Upper lobe of left lung (tissue), 6 donors: Measurements from ENCODE around the gene ADAMTSL3. TPM values are rescaled to one million over a fixed set of nuclear protein-coding genes. Genes with fewer than 3 reads are reported as not detected.
A peak's percentile ranks its signal among the peaks of the same experiment; 100 is the strongest.

Experiments used
- ATAC-seq, 2 donors: fragments of 200-7000 bp; cut with Tn5 transposase; one replicate each; pipeline ENCODE4 v1.9.1; 2022; ENCODE audit warnings: mild to moderate bottlenecking in 2 of 2, moderate library complexity in 2 of 2; ENCODE audit not compliant: low FRiP score in 2 of 2
- DNase-seq, 2 donors: peaks; one replicate each; pipeline ENCODE4 v3.0.0-alpha.2; 2019 to 2020
- H3K27ac ChIP-seq, 4 donors: fragments of 200-600 bp; sonication (generic); one replicate each; pipeline ENCODE4 v1.5.1; 2016 to 2019
- H3K27me3 ChIP-seq, 4 donors: fragments of 200-600 bp; sonication (generic); one replicate each; pipeline ENCODE4 v1.5.1; 2017 to 2019
- H3K36me3 ChIP-seq, 4 donors: fragments of 200-600 bp; sonication (generic); one replicate each; pipeline ENCODE4 v1.5.1; 2016 to 2019
- H3K4me1 ChIP-seq, 4 donors: fragments of 200-600 bp; sonication (generic); one replicate each; pipeline ENCODE4 v1.5.1; 2018 to 2019
- H3K4me3 ChIP-seq, 4 donors: fragments of 200-600 bp; sonication (generic); one replicate each; pipeline ENCODE4 v1.5.1; 2017 to 2019; ENCODE audit warnings: mild to moderate bottlenecking in 2 of 4, moderate library complexity in 1 of 4
- H3K9me3 ChIP-seq, 4 donors: fragments of 200-600 bp; sonication (generic); one replicate each; pipeline ENCODE4 v1.5.1; 2018 to 2019
- CTCF ChIP-seq, 6 experiments: fragments of 450-650 bp in 4 of 6; fragments of 200-600 bp in 2 of 6; sonication (generic) in 2 of 6; IDR thresholded peaks; one replicate each; pipeline ENCODE4 v1.5.1; 2016 to 2019; ENCODE audit warnings: antibody characterized with exemption in 6 of 6
- EP300 ChIP-seq, 4 donors: sonication (generic); formaldehyde crosslinking; IDR thresholded peaks; one replicate each; pipeline ENCODE4 v1.5.1; 2017; ENCODE audit warnings: antibody characterized with exemption in 4 of 4, control low read depth in 2 of 4
- POLR2A ChIP-seq, 4 donors: fragments of 450-650 bp; IDR thresholded peaks; one replicate each; pipeline ENCODE4 v1.5.1; 2016 to 2017; ENCODE audit warnings: antibody characterized with exemption in 4 of 4, mild to moderate bottlenecking in 2 of 4
- POLR2AphosphoS5 ChIP-seq, 2 donors: sonication (generic); formaldehyde crosslinking; IDR thresholded peaks; one replicate each; pipeline ENCODE4 v1.5.1; 2017; ENCODE audit warnings: antibody characterized with exemption in 2 of 2
- WGBS, 2 donors: methylation state at CpG; one replicate each; pipeline ENCODE4 v1.1.5; 2017 to 2018; 5-methylcytosine and 5-hydroxymethylcytosine counted together
- total RNA-seq, 6 donors: library from RNA; depleted of rRNA in 4 of 6; stranded (reverse); fragments of >200 nt in 4 of 6; gene quantifications; one replicate each; pipeline versions ENCODE4 v1.1.0 to v1.2.1, GENCODE V29; 2016 to 2021
- donor health status: DM: no; HTN: no; CAD: no; lungs with moderate emphysema.
- donor health status: DM: no; HTN: yes; CAD: no; lungs with severe emphysema.

Gene ADAMTSL3
- total RNA-seq, 6 donors from 2014 or later: 8.8 to 22.2 (median 11.7) TPM

- Histone ChIP-seq H3K4me1 (no peaks in the 10 kb centered on the region), H3K9me3 (no peaks in the 10 kb centered on the region), H3K36me3 (no peaks in the 10 kb centered on the region), H3K27ac (no peak overlapping the region), H3K4me3 (no peak overlapping the region), H3K27me3 (no peaks in the 10 kb centered on the region)
- no peak for DNase-seq
- WGBS, 2 donors: 70 to 72% methylated on average over 9 of the region's 9 CpGs
- TF ChIP-seq EP300 (IDR thresholded peaks at IDR 0.05): no peak
- TF ChIP-seq CTCF (IDR thresholded peaks at IDR 0.05): no peak
- no peak for ATAC-seq
Observed at GRCh38 chr15:83610901-83611685, 42.8 kb upstream of the ADAMTSL3 start.

GRCh38 chr15:83612226-83612625 lies 41.7 kb upstream of the ADAMTSL3 start:
- Histone ChIP-seq H3K4me3 (no peak overlapping the region), H3K27ac (no peak overlapping the region), H3K36me3 (no peaks in the 10 kb centered on the region), H3K4me1 (no peaks in the 10 kb centered on the region), H3K27me3 (no peaks in the 10 kb centered on the region), H3K9me3 (no peaks in the 10 kb centered on the region)
- TF ChIP-seq EP300 (IDR thresholded peaks at IDR 0.05) (no peak), CTCF (IDR thresholded peaks at IDR 0.05) (no peak), POLR2AphosphoS5 (IDR thresholded peaks at IDR 0.05) (no peak), POLR2A (IDR thresholded peaks at IDR 0.05) (no peak)
- WGBS, 2 donors: 79 to 84% methylated on average over 5 of the region's 5 CpGs
- no peak for ATAC-seq
- DNase-seq: no peak

GRCh38 chr15:83612898-83613635 lies 40.9 kb upstream of the ADAMTSL3 start:
- H3K27me3 ChIP-seq: no peaks in the 10 kb centered on the region
- no peak overlapping the region for H3K4me3 ChIP-seq
- no peaks in the 10 kb centered on the region for H3K9me3 ChIP-seq
- no peaks in the 10 kb centered on the region for H3K36me3 ChIP-seq
- no peak for TF ChIP-seq EP300 (IDR thresholded peaks at IDR 0.05)
- no peak for TF ChIP-seq POLR2AphosphoS5 (IDR thresholded peaks at IDR 0.05)
- TF ChIP-seq CTCF (IDR thresholded peaks at IDR 0.05): no peak
- no peak for TF ChIP-seq POLR2A (IDR thresholded peaks at IDR 0.05)
- no peaks in the 10 kb centered on the region for H3K4me1 ChIP-seq
- DNase-seq: no peak
- ATAC-seq: no peak
- 94% methylated on average over 2 of the region's 2 CpGs for WGBS, 2 donors
- no peak overlapping the region for H3K27ac ChIP-seq

- Histone ChIP-seq H3K27ac (no peak overlapping the region), H3K9me3 (no peaks in the 10 kb centered on the region), H3K36me3 (no peaks in the 10 kb centered on the region), H3K4me3 (no peak overlapping the region), H3K4me1 (no peaks in the 10 kb centered on the region), H3K27me3 (no peaks in the 10 kb centered on the region)
- WGBS, 2 donors: 52 to 57% methylated on average over 2 of the region's 2 CpGs
- DNase-seq: no peak
- peak in 1 of 2 donors; percentile 26 for ATAC-seq
- TF ChIP-seq EP300 (IDR thresholded peaks at IDR 0.05) (no peak), CTCF (IDR thresholded peaks at IDR 0.05) (no peak), POLR2A (IDR thresholded peaks at IDR 0.05) (no peak), POLR2AphosphoS5 (IDR thresholded peaks at IDR 0.05) (no peak)
Observed at GRCh38 chr15:83613714-83614113, 40.2 kb upstream of the ADAMTSL3 start.
